ENCODE measurements around the gene ALK.

The ALK gene

GRCh38 chr2:29952973-29953372, 31.6 kb upstream of the ALK start:
- H3K4me3 ChIP-seq (ENCODE audit: low read depth, low read length), result no peak overlapping the region
- TF ChIP-seq CTCF (IDR thresholded peaks at IDR 0.05; ENCODE audit: low read depth, low read length) (no peak), POLR2A (IDR thresholded peaks at IDR 0.05; ENCODE audit: extremely low read depth, insufficient read length) (no peak), MYC (IDR thresholded peaks at IDR 0.05; ENCODE audit: low read depth, low read length) (no peak)
- no peak for DNase-seq (ENCODE audit: low read depth)

GRCh38 chr2:29951576-29951975, 30.2 kb upstream of the ALK start:
- no peak for DNase-seq (ENCODE audit: low read depth)
- no peak overlapping the region for H3K4me3 ChIP-seq (ENCODE audit: low read depth, low read length)
- TF ChIP-seq CTCF (IDR thresholded peaks at IDR 0.05; ENCODE audit: low read depth, low read length) (no peak), POLR2A (IDR thresholded peaks at IDR 0.05; ENCODE audit: extremely low read depth, insufficient read length) (no peak)

DNA sequence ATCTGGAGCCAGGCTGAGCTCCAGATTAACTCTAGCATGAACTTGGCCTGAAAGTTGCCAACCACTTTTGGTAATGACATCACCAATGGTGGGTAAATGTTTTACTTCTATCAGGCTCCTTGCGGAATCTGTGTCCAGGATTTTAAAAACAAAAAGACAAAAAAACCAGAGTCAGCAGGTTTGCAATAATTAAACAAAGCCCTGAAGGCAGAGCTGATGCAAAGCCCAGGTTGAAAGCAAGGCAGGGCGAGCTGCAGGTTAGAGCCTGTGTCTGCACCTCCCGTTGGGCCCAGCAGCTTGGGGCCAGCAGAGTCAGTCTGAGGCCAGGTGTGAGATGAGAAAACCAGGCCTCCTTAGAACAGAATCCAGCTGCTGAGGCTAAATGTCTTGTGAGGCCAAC, 29.1 kb upstream of the ALK start:
- no peak overlapping the region for H3K4me3 ChIP-seq (ENCODE audit: low read depth, low read length)
- DNase-seq (ENCODE audit: low read depth), result no peak
- TF ChIP-seq MAX (IDR thresholded peaks at IDR 0.05; ENCODE audit: low read depth, low read length) (no peak), CTCF (IDR thresholded peaks at IDR 0.05; ENCODE audit: low read depth, low read length) (no peak), POLR2A (IDR thresholded peaks at IDR 0.05; ENCODE audit: extremely low read depth, insufficient read length) (no peak), MYC (IDR thresholded peaks at IDR 0.05; ENCODE audit: low read depth, low read length) (no peak)

DNA sequence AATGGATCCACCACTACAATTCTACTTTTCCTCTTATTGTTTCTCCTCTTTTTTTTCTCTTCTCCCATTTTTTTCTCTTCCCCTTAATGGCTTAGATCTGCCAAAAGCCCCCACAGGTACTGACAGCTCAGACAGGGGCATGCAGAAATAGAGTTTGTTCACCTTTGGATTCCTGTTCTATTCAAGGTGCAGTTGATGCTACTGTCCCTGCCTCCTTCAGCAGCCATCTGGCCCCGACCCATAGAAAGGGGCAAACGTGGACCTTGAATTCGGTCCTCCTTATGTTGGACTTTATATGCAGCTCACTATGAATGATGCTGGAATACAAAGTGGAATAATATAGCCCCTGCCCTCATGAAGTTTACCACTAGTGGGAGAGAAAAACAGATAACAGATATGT, 27.7 kb upstream of the ALK start:
- no peak overlapping the region for H3K4me3 ChIP-seq (ENCODE audit: low read depth, low read length)
- DNase-seq (ENCODE audit: low read depth), result no peak
- no peak for TF ChIP-seq MYC (IDR thresholded peaks at IDR 0.05; ENCODE audit: low read depth, low read length)
- no peak for TF ChIP-seq POLR2A (IDR thresholded peaks at IDR 0.05; ENCODE audit: extremely low read depth, insufficient read length)
- no peak for TF ChIP-seq CTCF (IDR thresholded peaks at IDR 0.05; ENCODE audit: low read depth, low read length)
- TF ChIP-seq MAX (IDR thresholded peaks at IDR 0.05; ENCODE audit: low read depth, low read length), result no peak

DNA sequence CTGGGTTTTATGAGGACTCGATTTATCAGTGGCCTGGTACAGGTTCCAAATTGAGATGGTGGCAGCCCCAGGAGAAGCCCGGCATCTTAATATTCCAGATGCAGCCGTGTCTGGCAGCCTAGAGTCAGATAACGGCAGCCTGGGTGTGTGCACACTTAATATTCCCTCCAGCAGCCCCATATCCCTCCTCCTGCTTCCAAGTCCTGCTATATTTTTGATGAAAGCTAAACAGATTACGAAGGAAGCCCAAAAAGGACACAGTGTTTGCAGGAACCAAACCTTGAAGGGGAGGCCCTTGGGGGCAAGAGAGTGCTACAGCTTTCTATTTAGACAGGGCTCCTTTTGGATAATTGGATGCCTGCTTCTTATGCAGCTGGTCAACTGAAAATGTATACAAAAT, 25.1 kb upstream of the ALK start:
- H3K4me3 ChIP-seq (ENCODE audit: low read depth, low read length), result no peak overlapping the region
- TF ChIP-seq CTCF (IDR thresholded peaks at IDR 0.05; ENCODE audit: low read depth, low read length) (no peak), POLR2A (IDR thresholded peaks at IDR 0.05; ENCODE audit: extremely low read depth, insufficient read length) (no peak), MAX (IDR thresholded peaks at IDR 0.05; ENCODE audit: low read depth, low read length) (no peak), MYC (IDR thresholded peaks at IDR 0.05; ENCODE audit: low read depth, low read length) (no peak)

GRCh38 chr2:29942711-29943110, 21.3 kb upstream of the ALK start:
- no peak overlapping the region for H3K4me3 ChIP-seq (ENCODE audit: low read depth, low read length)
- TF ChIP-seq POLR2A (IDR thresholded peaks at IDR 0.05; ENCODE audit: extremely low read depth, insufficient read length) (no peak), CTCF (IDR thresholded peaks at IDR 0.05; ENCODE audit: low read depth, low read length) (no peak), MAX (IDR thresholded peaks at IDR 0.05; ENCODE audit: low read depth, low read length) (no peak), MYC (IDR thresholded peaks at IDR 0.05; ENCODE audit: low read depth, low read length) (no peak)
- DNase-seq (ENCODE audit: low read depth), result no peak

More for the DNA sequence above, 25.1 kb upstream of the ALK start:
- DNase-seq (ENCODE audit: low read depth), result no peak

Measured in NB4 (cell line).